ENCODE measurements around the gene AKAP11. TPM values are rescaled to one million over a fixed set of nuclear protein-coding genes. Genes with fewer than 3 reads are reported as not detected.

AKAP11 gene
- total and polyA plus RNA-seq, 2 of the 4 experiments (the other 2 are of a cell fraction): 8.0 to 19.7 TPM

GRCh38 chr13:42232671-42233070 lies 39.3 kb upstream of the AKAP11 start:
- 88% methylated on average over 1 of the region's 4 CpGs; no CpG with 5 or more reads in 1 of the 2 experiments for WGBS, 2 experiments (ENCODE audit: extremely low coverage in 2 of 2, insufficient read length in 1 of 2)

More at GRCh38 chr13:42232671-42233070, 39.3 kb upstream of the AKAP11 start:
- POLR2A ChIA-PET (ENCODE audit: unreplicated experiment): no interaction called here
- Histone ChIP-seq H3K36me3 (ENCODE audit: control insufficient read depth, insufficient read depth, low read length) (no peaks in the 10 kb centered on the region; the same call in 1 of the 2 replicates), H3K27ac (ENCODE audit: insufficient read depth, low read length) (no peak overlapping the region), H2AK9ac (replicated peaks; ENCODE audit: low read depth, low read length, poor library complexity) (no peak overlapping the region), H4K5ac (ENCODE audit: low read depth, low read length) (no peak overlapping the region), H2BK120ac (ENCODE audit: low read depth, low read length) (no peak overlapping the region), H2BK20ac (ENCODE audit: low read depth, low read length) (no peak overlapping the region), H3K4me3 (ENCODE audit: insufficient read depth, low read depth, low read length) (no peak overlapping the region), H3K14ac (replicated peaks; ENCODE audit: low read depth, low read length) (no peak overlapping the region), H3K27me3 (ENCODE audit: control insufficient read depth, insufficient read depth, low read length) (no peaks in the 10 kb centered on the region), H4K91ac (ENCODE audit: insufficient read depth, low read depth, low read length) (no peak overlapping the region), H3K56ac (ENCODE audit: extremely low read depth, insufficient read depth, low read length) (no peak overlapping the region), H3K4me1 (ENCODE audit: control insufficient read depth, insufficient read depth, low read length) (peaks cover 3% of the 10 kb centered on the region; the same call in 1 of the 2 replicates), H3K79me1 (ENCODE audit: low read depth in 1 of 2, low read length in 2 of 2) (no peaks in the 10 kb centered on the region), H3K4ac (ENCODE audit: low read depth, low read length) (no peak overlapping the region), H2AFZ (replicated peaks; ENCODE audit: low read length, poor library complexity) (no peak overlapping the region), H3K9me3 (ENCODE audit: control insufficient read depth, insufficient read depth, low read length) (no peaks in the 10 kb centered on the region), H4K20me1 (ENCODE audit: insufficient read depth, low read length) (no peaks in the 10 kb centered on the region), H3K4me2 (ENCODE audit: low read depth, low read length) (no peak overlapping the region), H3K23ac (ENCODE audit: low read depth, low read length) (no peak overlapping the region), H2AK5ac (ENCODE audit: low read depth, low read length) (no peak overlapping the region), H3K9me1 (ENCODE audit: insufficient read depth, low read length) (no peaks in the 10 kb centered on the region), H4K8ac (ENCODE audit: low read depth in 2 of 2, low read length in 2 of 2) (no peak overlapping the region), H3K9ac (ENCODE audit: low read depth, low read length) (no peak overlapping the region), H2BK5ac (ENCODE audit: low read depth, low read length, poor library complexity, severe bottlenecking) (no peak overlapping the region), H3K18ac (ENCODE audit: low read depth, low read length) (no peak overlapping the region), H2BK15ac (ENCODE audit: low read depth, low read length) (no peak overlapping the region)
- intact Hi-C loops (cut with micrococcal nuclease) (no loop called here), dilution Hi-C loops (cut with HindIII; ENCODE audit: low sequenced_read_pairs, unreplicated experiment) (no loop called here), in situ Hi-C loops (cut with MboI; ENCODE audit: low sequenced_read_pairs) (no loop called here)
- no TSS peak for BruUV-seq (replicated peaks)
- ATAC-seq (ENCODE audit: low read depth) (no peak), DNase-seq (no peak)
- CTCF ChIA-PET: no interaction called here
- TF ChIP-seq MXI1 (IDR thresholded peaks at IDR 0.05; ENCODE audit: borderline replicate concordance, low read depth, low read length): no peak
- no peak for TF ChIP-seq RFX5 (IDR thresholded peaks at IDR 0.05; ENCODE audit: low read depth, low read length)
- TF ChIP-seq NFE2L2 (IDR thresholded peaks at IDR 0.05; ENCODE audit: low read depth, low read length): no peak
- no peak for TF ChIP-seq SMC3 (IDR thresholded peaks at IDR 0.05; ENCODE audit: low read depth, low read length)
- TF ChIP-seq, protein P1, sequence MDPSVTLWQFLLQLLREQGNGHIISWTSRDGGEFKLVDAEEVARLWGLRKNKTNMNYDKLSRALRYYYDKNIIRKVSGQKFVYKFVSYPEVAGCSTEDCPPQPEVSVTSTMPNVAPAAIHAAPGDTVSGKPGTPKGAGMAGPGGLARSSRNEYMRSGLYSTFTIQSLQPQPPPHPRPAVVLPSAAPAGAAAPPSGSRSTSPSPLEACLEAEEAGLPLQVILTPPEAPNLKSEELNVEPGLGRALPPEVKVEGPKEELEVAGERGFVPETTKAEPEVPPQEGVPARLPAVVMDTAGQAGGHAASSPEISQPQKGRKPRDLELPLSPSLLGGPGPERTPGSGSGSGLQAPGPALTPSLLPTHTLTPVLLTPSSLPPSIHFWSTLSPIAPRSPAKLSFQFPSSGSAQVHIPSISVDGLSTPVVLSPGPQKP (IDR thresholded peaks at IDR 0.05; ENCODE audit: borderline replicate concordance, low read depth, low read length): no peak
- TF ChIP-seq BHLHE40 (IDR thresholded peaks at IDR 0.05; ENCODE audit: low read depth, low read length): no peak
- TF ChIP-seq MAFK (IDR thresholded peaks at IDR 0.05; ENCODE audit: low read depth, low read length): no peak
- TF ChIP-seq POLR2A (IDR thresholded peaks at IDR 0.05; ENCODE audit: low read depth, low read length): no peak
- TF ChIP-seq USF2 (IDR thresholded peaks at IDR 0.05; ENCODE audit: low read depth, low read length): no peak
- TF ChIP-seq, protein P2, sequence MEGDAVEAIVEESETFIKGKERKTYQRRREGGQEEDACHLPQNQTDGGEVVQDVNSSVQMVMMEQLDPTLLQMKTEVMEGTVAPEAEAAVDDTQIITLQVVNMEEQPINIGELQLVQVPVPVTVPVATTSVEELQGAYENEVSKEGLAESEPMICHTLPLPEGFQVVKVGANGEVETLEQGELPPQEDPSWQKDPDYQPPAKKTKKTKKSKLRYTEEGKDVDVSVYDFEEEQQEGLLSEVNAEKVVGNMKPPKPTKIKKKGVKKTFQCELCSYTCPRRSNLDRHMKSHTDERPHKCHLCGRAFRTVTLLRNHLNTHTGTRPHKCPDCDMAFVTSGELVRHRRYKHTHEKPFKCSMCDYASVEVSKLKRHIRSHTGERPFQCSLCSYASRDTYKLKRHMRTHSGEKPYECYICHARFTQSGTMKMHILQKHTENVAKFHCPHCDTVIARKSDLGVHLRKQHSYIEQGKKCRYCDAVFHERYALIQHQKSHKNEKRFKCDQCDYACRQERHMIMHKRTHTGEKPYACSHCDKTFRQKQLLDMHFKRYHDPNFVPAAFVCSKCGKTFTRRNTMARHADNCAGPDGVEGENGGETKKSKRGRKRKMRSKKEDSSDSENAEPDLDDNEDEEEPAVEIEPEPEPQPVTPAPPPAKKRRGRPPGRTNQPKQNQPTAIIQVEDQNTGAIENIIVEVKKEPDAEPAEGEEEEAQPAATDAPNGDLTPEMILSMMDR (conservative IDR thresholded peaks at IDR 0.05; ENCODE audit: low read depth, low read length): no peak
- no peak for TF ChIP-seq RAD21 (IDR thresholded peaks at IDR 0.05; ENCODE audit: low read length)
- no peak for TF ChIP-seq MAZ (IDR thresholded peaks at IDR 0.05; ENCODE audit: borderline replicate concordance, low read depth, low read length)
- TF ChIP-seq RCOR1 (IDR thresholded peaks at IDR 0.05; ENCODE audit: insufficient replicate concordance, low read length): no peak
- no peak for TF ChIP-seq CEBPB (IDR thresholded peaks at IDR 0.05; ENCODE audit: low read depth, low read length)
- no peak for TF ChIP-seq CHD1 (IDR thresholded peaks at IDR 0.05; ENCODE audit: low read depth, low read length)
- TF ChIP-seq FOS (IDR thresholded peaks at IDR 0.05; ENCODE audit: low read depth, low read length): no peak

Data from IMR-90 (cell line).